ENCODE measurements around the gene MATN1.
A peak's percentile ranks its signal among the peaks of the same experiment; 100 is the strongest.

The MATN1 gene

GRCh38 chr1:30744060-30744756 is 20.8 kb upstream of the MATN1 start:
- DNase-seq = no peak

GRCh38 chr1:30743584-30744059 is 20.2 kb upstream of the MATN1 start:
- peak; percentile 60 for DNase-seq

- DNase-seq = no peak
Observed at GRCh38 chr1:30742963-30743559, 19.7 kb upstream of the MATN1 start.

- DNase-seq = no peak
Observed at GRCh38 chr1:30742300-30742962, 19.0 kb upstream of the MATN1 start.

GRCh38 chr1:30741239-30741894 is 18.0 kb upstream of the MATN1 start:
- no peak for DNase-seq

GRCh38 chr1:30740251-30741238 is 17.2 kb upstream of the MATN1 start:
- DNase-seq = no peak

GRCh38 chr1:30739601-30740000 is 16.2 kb upstream of the MATN1 start:
- no peak for DNase-seq

GRCh38 chr1:30738715-30739559 is 15.6 kb upstream of the MATN1 start:
- DNase-seq = no peak

GRCh38 chr1:30738040-30738714 is 14.8 kb upstream of the MATN1 start:
- no peak for DNase-seq

- DNase-seq = no peak
Observed at GRCh38 chr1:30737357-30738039, 14.1 kb upstream of the MATN1 start.

GRCh38 chr1:30735668-30736498 is 12.5 kb upstream of the MATN1 start:
- DNase-seq = no peak

GRCh38 chr1:30735124-30735523 is 11.7 kb upstream of the MATN1 start:
- DNase-seq = no peak

- no peak for DNase-seq
Observed at GRCh38 chr1:30734580-30734979, 11.2 kb upstream of the MATN1 start.

- no peak for DNase-seq
Observed at GRCh38 chr1:30734106-30734505, 10.7 kb upstream of the MATN1 start.

- no peak for DNase-seq
Observed at GRCh38 chr1:30733493-30733892, 10.1 kb upstream of the MATN1 start.

- no peak for DNase-seq
Observed at GRCh38 chr1:30732277-30732996, 9.1 kb upstream of the MATN1 start.

- no peak for DNase-seq
Observed at GRCh38 chr1:30731806-30732276, 8.5 kb upstream of the MATN1 start.

- DNase-seq = no peak
Observed at GRCh38 chr1:30731109-30731805, 7.9 kb upstream of the MATN1 start.
